Osteocyte (in vitro differentiated cells): ENCODE data around the gene SBK3. TPM values are rescaled to one million over a fixed set of nuclear protein-coding genes. Genes with fewer than 3 reads are reported as not detected.
"Not testable (repeated sequence)": the region's sequence is repeated elsewhere in the genome, so short reads cannot be mapped to it uniquely, and the experiment has no call there.

Experiments
- DNase-seq: peaks from one replicate; pipeline ENCODE4 v3.0.0; 2021; ENCODE audit warnings: mixed read lengths; ENCODE audit not compliant: unreplicated experiment; ENCODE audit errors: extremely low spot score
- H3K27ac Mint-ChIP-seq: one replicate; pipeline ENCODE4 v1.8.0; 2021; ENCODE audit warnings: mild to moderate bottlenecking, mixed read lengths; ENCODE audit not compliant: unreplicated experiment
- H3K27me3 Mint-ChIP-seq: one replicate; pipeline ENCODE4 v1.8.0; 2021; ENCODE audit warnings: mixed read lengths; ENCODE audit not compliant: unreplicated experiment
- H3K36me3 Mint-ChIP-seq: one replicate; pipeline ENCODE4 v1.8.0; 2021; ENCODE audit warnings: mixed read lengths; ENCODE audit not compliant: unreplicated experiment
- H3K4me1 Mint-ChIP-seq: one replicate; pipeline ENCODE4 v1.8.0; 2021; ENCODE audit warnings: mixed read lengths; ENCODE audit not compliant: unreplicated experiment
- H3K4me3 Mint-ChIP-seq: one replicate; pipeline ENCODE4 v1.8.0; 2021; ENCODE audit warnings: mild to moderate bottlenecking, moderate library complexity, mixed read lengths; ENCODE audit not compliant: unreplicated experiment
- H3K9me3 Mint-ChIP-seq: one replicate; pipeline ENCODE4 v1.8.0; 2021; ENCODE audit warnings: mixed read lengths; ENCODE audit not compliant: unreplicated experiment
- CTCF ChIP-seq: fragments of 200-600 bp; sonication (generic); IDR thresholded peaks from 2 replicates; pipeline ENCODE4 v1.5.0; 2021; ENCODE audit warnings: antibody characterized with exemption, mild to moderate bottlenecking, moderate library complexity
- total RNA-seq: library from RNA; stranded (reverse); gene quantifications from 2 replicates; pipeline ENCODE4 v1.2.1, GENCODE V29; 2021

The SBK3 gene
- total RNA-seq, 1 donor from 2014 or later: not detected

DNA sequence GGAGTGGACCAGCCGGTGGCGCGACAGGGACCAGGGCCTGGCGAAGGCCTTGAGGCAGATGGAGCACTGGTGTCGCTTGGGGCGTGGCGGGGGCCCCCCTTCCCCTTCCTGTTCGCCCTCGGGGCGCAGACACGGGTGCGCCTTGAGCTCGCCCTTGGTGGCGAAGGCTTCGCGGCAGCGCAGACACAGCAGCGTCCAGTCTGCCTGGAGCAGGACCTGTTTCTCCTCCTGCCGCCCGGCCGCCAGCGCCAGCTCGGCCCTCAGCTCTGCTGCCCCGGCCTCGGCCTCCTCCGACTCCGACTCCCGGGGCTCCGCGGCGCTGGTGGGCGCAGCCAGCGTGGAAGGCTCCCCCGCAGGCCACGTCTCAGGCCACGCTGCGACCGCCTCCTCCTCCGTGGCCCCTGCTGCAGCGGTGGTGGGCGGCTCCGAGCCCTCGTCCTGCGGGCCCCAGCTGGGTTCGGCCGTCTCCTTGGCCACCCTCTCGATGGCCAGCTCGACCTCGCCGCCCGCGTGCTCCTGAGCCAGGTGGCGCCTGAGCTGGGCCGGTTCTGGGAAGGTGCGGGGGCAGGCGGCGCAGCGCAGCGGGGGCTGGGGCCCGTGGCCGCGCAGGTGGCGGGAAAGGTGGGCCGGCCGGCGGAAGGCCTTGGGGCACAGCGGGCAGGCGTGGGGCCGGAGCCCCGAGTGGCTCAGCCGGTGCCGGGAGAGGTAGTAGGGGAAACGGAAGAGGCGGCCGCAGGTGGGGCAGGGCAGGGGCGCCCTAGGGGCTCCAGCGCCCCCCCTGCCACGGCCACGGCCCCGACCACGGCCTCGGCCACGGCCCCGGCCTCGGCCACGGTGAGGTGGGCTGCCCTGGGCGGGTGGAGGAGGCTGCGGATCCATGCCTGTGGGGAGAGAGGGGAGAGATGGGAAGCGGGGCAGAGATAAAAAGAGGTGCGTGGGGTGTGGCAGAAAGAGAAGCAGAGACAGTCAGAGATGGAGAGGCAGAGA lies 33.7 kb upstream of the SBK3 start:
- Mint-ChIP-seq H3K27ac (peak overlapping the region; percentile 90), H3K27me3 (no peaks in the 10 kb centered on the region), H3K4me1 (peaks cover 13% of the 10 kb centered on the region), H3K4me3 (peak overlapping the region; percentile 91), H3K9me3 (no peaks in the 10 kb centered on the region), H3K36me3 (peaks cover 16% of the 10 kb centered on the region)
- TF ChIP-seq CTCF: no peak
- DNase-seq: no peak

DNA sequence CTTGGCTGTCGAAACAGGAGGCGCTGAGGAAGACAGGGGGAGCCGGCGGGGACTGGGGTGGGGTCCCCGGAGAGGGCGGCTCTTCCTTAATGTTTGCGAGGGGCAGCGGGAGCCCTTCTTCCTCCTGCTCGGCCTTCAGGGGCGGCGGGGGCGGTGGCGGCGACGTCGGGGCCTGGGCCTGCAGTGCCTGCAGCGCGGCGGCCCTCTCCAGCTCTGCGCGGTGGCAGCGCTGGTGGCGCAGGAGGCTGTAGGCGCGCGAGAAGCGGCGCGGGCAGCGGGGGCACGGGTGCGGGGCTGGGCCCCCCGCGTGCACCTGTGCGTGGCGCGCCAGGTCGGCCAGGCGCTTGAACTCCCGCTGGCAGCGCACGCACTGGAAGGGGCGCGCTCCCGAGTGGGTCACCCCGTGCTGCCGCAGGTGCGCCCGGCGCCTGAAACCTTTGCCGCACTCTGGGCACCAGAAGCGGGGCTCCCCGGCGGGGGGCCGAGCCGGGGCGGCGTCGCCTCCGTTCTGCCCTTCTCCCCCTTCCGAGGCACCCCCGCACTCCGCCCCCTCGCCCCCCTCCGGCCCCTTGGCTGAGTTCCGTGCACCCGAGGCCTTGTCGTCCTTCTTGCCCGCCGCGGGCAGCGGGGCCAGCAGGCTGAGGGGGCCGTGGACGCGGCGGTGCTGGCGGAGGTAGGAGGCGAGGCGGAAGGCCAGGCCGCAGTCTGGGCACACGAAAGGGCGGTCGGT lies 32.9 kb upstream of the SBK3 start:
- TF ChIP-seq CTCF: no peak
- Mint-ChIP-seq H3K36me3 (peaks cover 16% of the 10 kb centered on the region), H3K27ac (no peak overlapping the region), H3K9me3 (no peaks in the 10 kb centered on the region), H3K4me1 (peaks cover 13% of the 10 kb centered on the region), H3K27me3 (no peaks in the 10 kb centered on the region), H3K4me3 (no peak overlapping the region)
- DNase-seq: no peak

DNA sequence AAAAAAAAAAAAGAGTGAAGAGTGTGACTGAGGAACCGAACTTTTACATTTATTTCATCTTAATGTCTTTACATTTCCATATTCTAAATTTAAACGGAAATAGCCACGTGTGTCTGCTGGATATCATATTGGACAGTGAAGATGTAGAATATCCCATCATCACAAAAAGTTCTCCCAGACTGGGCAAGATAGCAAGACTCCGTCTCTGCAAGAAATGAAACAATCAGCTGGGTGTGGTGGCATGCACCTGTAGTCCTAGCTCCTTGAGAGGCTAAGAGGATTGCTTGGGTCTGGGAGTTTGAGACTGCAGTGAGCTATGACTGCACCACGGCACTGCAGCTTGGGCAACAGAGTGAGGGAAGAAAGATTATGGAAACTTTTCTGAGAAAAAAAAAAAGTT lies 31.4 kb upstream of the SBK3 start:
- Mint-ChIP-seq H3K27me3 (no peaks in the 10 kb centered on the region), H3K4me1 (peaks cover 13% of the 10 kb centered on the region), H3K27ac (no peak overlapping the region), H3K4me3 (peak overlapping the region; percentile 54), H3K36me3 (peaks cover 16% of the 10 kb centered on the region), H3K9me3 (no peaks in the 10 kb centered on the region)
- no peak for DNase-seq
- TF ChIP-seq CTCF: no peak

DNA sequence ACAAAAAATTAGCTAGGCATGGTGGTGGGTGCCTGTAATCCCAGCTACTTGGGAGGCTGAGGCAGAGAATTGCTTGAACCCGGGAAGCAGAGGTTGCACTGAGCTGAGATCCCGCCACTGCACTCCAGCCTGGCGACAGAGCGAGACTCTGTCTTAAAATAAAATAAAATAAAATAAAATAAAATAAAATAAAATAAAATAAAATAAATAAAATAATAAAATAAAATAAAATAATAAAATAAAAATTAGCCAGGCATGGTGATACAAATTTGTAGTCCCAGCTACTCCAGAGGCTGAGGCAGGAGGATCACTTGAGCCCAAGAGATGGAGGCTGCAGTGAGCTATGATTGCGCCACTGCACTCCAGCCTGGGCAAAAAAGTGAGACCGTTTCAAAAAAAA lies 28.6 kb upstream of the SBK3 start:
- H3K9me3 Mint-ChIP-seq, H3K4me3 Mint-ChIP-seq, H3K27ac Mint-ChIP-seq, H3K27me3 Mint-ChIP-seq, H3K4me1 Mint-ChIP-seq, DNase-seq: not testable (repeated sequence)
- peaks cover 12% of the 10 kb centered on the region for H3K36me3 Mint-ChIP-seq

DNA sequence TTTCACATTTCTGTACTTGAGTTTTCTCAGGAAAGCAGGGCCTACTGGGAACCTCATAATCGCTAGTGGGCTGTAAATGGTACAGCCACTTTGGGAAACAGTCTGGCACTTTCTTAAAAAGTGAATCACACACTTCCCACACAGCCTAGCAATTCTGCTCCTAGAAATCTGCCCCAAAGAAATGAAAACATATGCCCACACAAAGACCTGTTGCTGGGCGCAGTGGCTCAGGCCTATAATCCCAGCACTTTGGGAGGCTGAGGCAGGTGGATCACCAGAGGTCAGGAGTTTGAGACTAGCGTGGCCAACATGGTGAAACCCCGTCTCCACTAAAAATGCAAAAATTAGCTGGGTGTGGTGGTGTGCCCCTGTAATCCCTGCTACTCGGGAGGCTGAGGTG lies 24.1 kb upstream of the SBK3 start:
- not testable (repeated sequence) for H3K9me3 Mint-ChIP-seq, H3K36me3 Mint-ChIP-seq, H3K4me1 Mint-ChIP-seq, H3K27me3 Mint-ChIP-seq, H3K4me3 Mint-ChIP-seq, H3K27ac Mint-ChIP-seq, DNase-seq
